Activated naive CD8-positive, alpha-beta T cell treated with anti-CD3 and anti-CD28 coated beads for 36 hours (primary cell): ENCODE measurements around the gene OGFOD3. TPM values are rescaled to one million over a fixed set of nuclear protein-coding genes. Genes with fewer than 3 reads are reported as not detected.

ENCODE experiments used
- DNase-seq: peaks from one replicate; pipeline ENCODE4 v3.0.0; 2021
- H3K27ac Mint-ChIP-seq: one replicate; pipeline ENCODE4 v1.8.0; 2022; ENCODE audit warnings: mild to moderate bottlenecking, moderate library complexity, mixed read lengths
- H3K27me3 Mint-ChIP-seq: one replicate; pipeline ENCODE4 v1.8.0; 2022; ENCODE audit warnings: mild to moderate bottlenecking, mixed read lengths
- H3K36me3 Mint-ChIP-seq: one replicate; pipeline ENCODE4 v1.8.0; 2021; ENCODE audit warnings: mild to moderate bottlenecking, mixed read lengths
- H3K4me1 Mint-ChIP-seq: one replicate; pipeline ENCODE4 v1.8.0; 2021; ENCODE audit warnings: mixed read lengths
- H3K4me3 Mint-ChIP-seq: one replicate; pipeline ENCODE4 v1.8.0; 2022; ENCODE audit warnings: mild to moderate bottlenecking, moderate library complexity, mixed read lengths
- H3K9me3 Mint-ChIP-seq: one replicate; pipeline ENCODE4 v1.8.0; 2022; ENCODE audit warnings: mixed read lengths
- total RNA-seq, 2 experiments: library from RNA; stranded (reverse); gene quantifications; one replicate each; pipeline ENCODE4 v1.2.3, GENCODE V29; 2021

Gene OGFOD3
- total RNA-seq, 2 experiments from 2014 or later: 18.4 to 21.5 TPM

- Mint-ChIP-seq H3K4me1 (no peaks in the 10 kb centered on the region), H3K27ac (no peak overlapping the region), H3K36me3 (no peaks in the 10 kb centered on the region), H3K27me3 (no peaks in the 10 kb centered on the region), H3K9me3 (no peaks in the 10 kb centered on the region), H3K4me3 (no peak overlapping the region)
- no peak for DNase-seq
Measured at GRCh38 chr17:82392209-82392920, 26.0 kb downstream of the OGFOD3 start.

- no peaks in the 10 kb centered on the region for H3K4me1 Mint-ChIP-seq
- H3K4me3 Mint-ChIP-seq: no peak overlapping the region
- H3K27me3 Mint-ChIP-seq: no peaks in the 10 kb centered on the region
- DNase-seq: no peak
- no peak overlapping the region for H3K27ac Mint-ChIP-seq
- no peaks in the 10 kb centered on the region for H3K9me3 Mint-ChIP-seq
- H3K36me3 Mint-ChIP-seq: no peaks in the 10 kb centered on the region
Measured at GRCh38 chr17:82391496-82392066, 26.8 kb downstream of the OGFOD3 start.

- H3K36me3 Mint-ChIP-seq: no peaks in the 10 kb centered on the region
- H3K27me3 Mint-ChIP-seq: no peaks in the 10 kb centered on the region
- H3K4me3 Mint-ChIP-seq: no peak overlapping the region
- H3K27ac Mint-ChIP-seq: no peak overlapping the region
- H3K9me3 Mint-ChIP-seq: no peaks in the 10 kb centered on the region
- no peak for DNase-seq
- H3K4me1 Mint-ChIP-seq: no peaks in the 10 kb centered on the region
Measured at GRCh38 chr17:82390860-82391435, 27.4 kb downstream of the OGFOD3 start.

- Mint-ChIP-seq H3K9me3 (no peaks in the 10 kb centered on the region), H3K27ac (no peak overlapping the region), H3K27me3 (no peaks in the 10 kb centered on the region), H3K36me3 (no peaks in the 10 kb centered on the region), H3K4me1 (no peaks in the 10 kb centered on the region), H3K4me3 (no peak overlapping the region)
- DNase-seq: no peak
Measured at GRCh38 chr17:82390015-82390859, 28.1 kb downstream of the OGFOD3 start.

GRCh38 chr17:82389379-82389778, 29.0 kb downstream of the OGFOD3 start:
- Mint-ChIP-seq H3K27ac (no peak overlapping the region), H3K4me1 (no peaks in the 10 kb centered on the region)

GRCh38 chr17:82388922-82389283, 29.5 kb downstream of the OGFOD3 start:
- Mint-ChIP-seq H3K27me3 (no peaks in the 10 kb centered on the region), H3K4me1 (no peaks in the 10 kb centered on the region), H3K27ac (no peak overlapping the region), H3K4me3 (no peak overlapping the region), H3K9me3 (no peaks in the 10 kb centered on the region), H3K36me3 (no peaks in the 10 kb centered on the region)
- no peak for DNase-seq

More at GRCh38 chr17:82389379-82389778, 29.0 kb downstream of the OGFOD3 start:
- DNase-seq: no peak
- no peak overlapping the region for H3K4me3 Mint-ChIP-seq
- H3K27me3 Mint-ChIP-seq: no peaks in the 10 kb centered on the region
- no peaks in the 10 kb centered on the region for H3K36me3 Mint-ChIP-seq
- no peaks in the 10 kb centered on the region for H3K9me3 Mint-ChIP-seq

GRCh38 chr17:82388223-82388921, 30.0 kb downstream of the OGFOD3 start:
- Mint-ChIP-seq H3K4me3 (no peak overlapping the region), H3K36me3 (no peaks in the 10 kb centered on the region), H3K27me3 (no peaks in the 10 kb centered on the region), H3K4me1 (no peaks in the 10 kb centered on the region), H3K27ac (no peak overlapping the region), H3K9me3 (no peaks in the 10 kb centered on the region)
- no peak for DNase-seq

- Mint-ChIP-seq H3K36me3 (no peaks in the 10 kb centered on the region), H3K27ac (no peak overlapping the region), H3K9me3 (no peaks in the 10 kb centered on the region), H3K4me3 (no peak overlapping the region), H3K4me1 (no peaks in the 10 kb centered on the region), H3K27me3 (no peaks in the 10 kb centered on the region)
- DNase-seq: no peak
Measured at GRCh38 chr17:82387705-82388106, 30.7 kb downstream of the OGFOD3 start.

GRCh38 chr17:82386881-82387704, 31.3 kb downstream of the OGFOD3 start:
- Mint-ChIP-seq H3K9me3 (no peaks in the 10 kb centered on the region), H3K4me3 (no peak overlapping the region), H3K4me1 (no peaks in the 10 kb centered on the region), H3K27ac (no peak overlapping the region), H3K27me3 (peaks cover 3% of the 10 kb centered on the region), H3K36me3 (no peaks in the 10 kb centered on the region)
- no peak for DNase-seq

- DNase-seq: no peak
- Mint-ChIP-seq H3K27me3 (peaks cover 8% of the 10 kb centered on the region), H3K9me3 (no peaks in the 10 kb centered on the region), H3K4me3 (no peak overlapping the region), H3K36me3 (no peaks in the 10 kb centered on the region), H3K4me1 (no peaks in the 10 kb centered on the region), H3K27ac (no peak overlapping the region)
Measured at GRCh38 chr17:82386255-82386831, 32.0 kb downstream of the OGFOD3 start.

GRCh38 chr17:82385559-82386254, 32.7 kb downstream of the OGFOD3 start:
- Mint-ChIP-seq H3K36me3 (no peaks in the 10 kb centered on the region), H3K27me3 (peaks cover 14% of the 10 kb centered on the region), H3K4me3 (no peak overlapping the region), H3K4me1 (no peaks in the 10 kb centered on the region), H3K27ac (no peak overlapping the region), H3K9me3 (no peaks in the 10 kb centered on the region)
- DNase-seq: no peak

GRCh38 chr17:82384730-82385481, 33.5 kb downstream of the OGFOD3 start:
- Mint-ChIP-seq H3K36me3 (no peaks in the 10 kb centered on the region), H3K27me3 (peaks cover 22% of the 10 kb centered on the region), H3K4me3 (no peak overlapping the region), H3K4me1 (no peaks in the 10 kb centered on the region), H3K9me3 (no peaks in the 10 kb centered on the region), H3K27ac (no peak overlapping the region)
- no peak for DNase-seq
